Iris pigment epithelial cell (primary cell): Measurements from ENCODE around the gene RAB4A.
"Not testable (repeated sequence)": the region's sequence is repeated elsewhere in the genome, so short reads cannot be mapped to it uniquely, and the experiment has no call there.

Source experiments
- DNase-seq: peaks from one replicate; pipeline ENCODE4 v3.0.0-alpha.2; 2011; ENCODE audit warnings: low read depth

Gene RAB4A

GRCh38 chr1:229272164-229273158 lies 1.6 kb downstream of the RAB4A start:
- DNase-seq, result no peak

- DNase-seq, result peak; percentile 51
Measured at GRCh38 chr1:229273507-229274232, 2.8 kb downstream of the RAB4A start.

GRCh38 chr1:229275005-229275404 lies 4.1 kb downstream of the RAB4A start:
- DNase-seq, result no peak

- DNase-seq, result no peak
Measured at GRCh38 chr1:229278120-229278741, 7.3 kb downstream of the RAB4A start.

- DNase-seq, result no peak
Measured at GRCh38 chr1:229279242-229279641, 8.3 kb downstream of the RAB4A start.

GRCh38 chr1:229280037-229280828 lies 9.3 kb downstream of the RAB4A start:
- no peak for DNase-seq

- peak; percentile 43 for DNase-seq
Measured at GRCh38 chr1:229280921-229281320, 10.0 kb downstream of the RAB4A start.

- DNase-seq, result peak; percentile 49
Measured at GRCh38 chr1:229281339-229281926, 10.5 kb downstream of the RAB4A start.

- DNase-seq, result no peak
Measured at GRCh38 chr1:229282295-229282823, 11.4 kb downstream of the RAB4A start.

- no peak for DNase-seq
Measured at GRCh38 chr1:229283183-229283611, 12.3 kb downstream of the RAB4A start.

GRCh38 chr1:229284887-229285286 lies 14.0 kb downstream of the RAB4A start:
- DNase-seq, result no peak

GRCh38 chr1:229285440-229285839 lies 14.5 kb downstream of the RAB4A start:
- peak; percentile 69 for DNase-seq

GRCh38 chr1:229286099-229286766 lies 15.3 kb downstream of the RAB4A start:
- peak; percentile 40 for DNase-seq

- no peak for DNase-seq
Measured at GRCh38 chr1:229287267-229287666, 16.4 kb downstream of the RAB4A start.

- DNase-seq, result no peak
Measured at GRCh38 chr1:229288516-229288915, 17.6 kb downstream of the RAB4A start.

- not testable (repeated sequence) for DNase-seq
Measured at GRCh38 chr1:229291686-229292085, 20.8 kb downstream of the RAB4A start.

- DNase-seq, result no peak
Measured at GRCh38 chr1:229293528-229294204, 22.8 kb downstream of the RAB4A start.

GRCh38 chr1:229295745-229296144 lies 24.8 kb downstream of the RAB4A start:
- no peak for DNase-seq

- DNase-seq, result peak; percentile 84
Measured at GRCh38 chr1:229296541-229296941, 25.6 kb downstream of the RAB4A start.

- no peak for DNase-seq
Measured at GRCh38 chr1:229297746-229298145, 26.8 kb downstream of the RAB4A start.
